Mesenchymal stem cell (in vitro differentiated cells and primary cell): ENCODE measurements around the gene ABCC4.

Source experiments
- DNase-seq: peaks from one replicate; pipeline ENCODE4 v3.0.0-alpha.2; 2013
- H2AFZ ChIP-seq: one replicate; pipeline ENCODE4 v1.6.1; 2013; ENCODE audit warnings: low read depth, mild to moderate bottlenecking, control low read depth, inconsistent platforms, low read length, moderate library complexity
- H2AK5ac ChIP-seq: 2 replicates; pipeline ENCODE4 v1.6.1; 2013; ENCODE audit warnings: low read length, moderate library complexity, mild to moderate bottlenecking, inconsistent platforms; ENCODE audit not compliant: severe bottlenecking
- H2BK120ac ChIP-seq: one replicate; pipeline ENCODE4 v1.6.1; 2013; ENCODE audit warnings: low read depth, mild to moderate bottlenecking, inconsistent platforms, low read length, moderate library complexity
- H2BK12ac ChIP-seq, 2 experiments: one replicate each; pipeline ENCODE4 v1.6.1; 2013; ENCODE audit warnings: inconsistent platforms in 2 of 2, low read length in 2 of 2, mild to moderate bottlenecking in 2 of 2, moderate library complexity in 2 of 2, control low read depth in 1 of 2
- H2BK15ac ChIP-seq: one replicate; pipeline ENCODE4 v1.6.1; 2013; ENCODE audit warnings: mild to moderate bottlenecking, low read depth, inconsistent platforms; ENCODE audit not compliant: poor library complexity, severe bottlenecking
- H2BK5ac ChIP-seq: 2 replicates; pipeline ENCODE4 v1.6.1; 2013; ENCODE audit warnings: low read depth, mild to moderate bottlenecking, low read length, control low read depth, inconsistent platforms; ENCODE audit not compliant: poor library complexity, severe bottlenecking
- H3K14ac ChIP-seq, 2 experiments: one replicate each; pipeline ENCODE4 v1.6.1; 2013; ENCODE audit warnings: inconsistent platforms in 2 of 2, low read length in 2 of 2, control low read depth in 1 of 2, mild to moderate bottlenecking in 1 of 2, moderate library complexity in 1 of 2
- H3K18ac ChIP-seq, 2 experiments: one replicate each; pipeline ENCODE4 v1.6.1; 2013; ENCODE audit warnings: inconsistent platforms in 2 of 2, low read length in 2 of 2, control low read depth in 1 of 2, low read depth in 1 of 2, mild to moderate bottlenecking in 1 of 2
- H3K23ac ChIP-seq, 2 experiments: one replicate each; pipeline ENCODE4 v1.6.1; 2013; ENCODE audit warnings: inconsistent platforms in 2 of 2, low read length in 2 of 2, mild to moderate bottlenecking in 2 of 2, moderate library complexity in 2 of 2, control low read depth in 1 of 2
- H3K27ac ChIP-seq: 2 replicates; pipeline ENCODE4 v1.5.1; 2013; ENCODE audit warnings: mild to moderate bottlenecking, moderate library complexity, low read length, control low read depth, inconsistent platforms; ENCODE audit not compliant: poor library complexity, severe bottlenecking
- H3K27me3 ChIP-seq, 2 experiments: 2 replicates each; pipeline versions ENCODE4 v1.6.1 to v1.7.0; 2013; ENCODE audit warnings: low read length in 2 of 2, mild to moderate bottlenecking in 2 of 2, moderate library complexity in 2 of 2, control low read depth in 1 of 2, inconsistent platforms in 1 of 2; ENCODE audit not compliant: control insufficient read depth in 1 of 2, insufficient read depth in 1 of 2
- H3K36me3 ChIP-seq, 2 experiments: 2 replicates each; pipeline versions ENCODE4 v1.6.1 to v1.7.0; 2013; ENCODE audit warnings: low read length in 2 of 2, control low read depth in 1 of 2, inconsistent platforms in 1 of 2, low read depth in 1 of 2, mild to moderate bottlenecking in 1 of 2; ENCODE audit not compliant: insufficient read depth in 2 of 2, control insufficient read depth in 1 of 2
- H3K4ac ChIP-seq, 2 experiments: one replicate each; pipeline ENCODE4 v1.6.1; 2013; ENCODE audit warnings: inconsistent platforms in 2 of 2, low read length in 2 of 2, mild to moderate bottlenecking in 2 of 2, moderate library complexity in 2 of 2, control low read depth in 1 of 2, low read depth in 1 of 2
- H3K4me1 ChIP-seq: 2 replicates; pipeline ENCODE4 v1.6.1; 2013; ENCODE audit warnings: low read depth, low read length, control low read depth; ENCODE audit not compliant: control insufficient read depth, insufficient read depth
- H3K4me2 ChIP-seq: 2 replicates; pipeline ENCODE4 v1.6.1; 2013; ENCODE audit warnings: low read length, mild to moderate bottlenecking, inconsistent platforms; ENCODE audit not compliant: poor library complexity, severe bottlenecking
- H3K4me3 ChIP-seq, 2 experiments: 2 replicates each; pipeline versions ENCODE4 v1.5.1 to v1.7.0; 2013; ENCODE audit warnings: low read length in 2 of 2, mild to moderate bottlenecking in 2 of 2, control low read depth in 1 of 2, low read depth in 1 of 2; ENCODE audit not compliant: insufficient read depth in 1 of 2
- H3K79me1 ChIP-seq: replicated peaks from 2 replicates; pipeline ENCODE4 v1.6.1; 2013; ENCODE audit warnings: mild to moderate bottlenecking, control low read depth, low read length, inconsistent platforms; ENCODE audit not compliant: poor library complexity, severe bottlenecking
- H3K9ac ChIP-seq: 2 replicates; pipeline ENCODE4 v1.7.0; 2013; ENCODE audit warnings: mild to moderate bottlenecking, low read length, moderate library complexity
- H3K9me3 ChIP-seq: 2 replicates; pipeline ENCODE4 v1.7.0; 2013; ENCODE audit warnings: mild to moderate bottlenecking, low read length; ENCODE audit not compliant: control insufficient read depth
- H4K8ac ChIP-seq: one replicate; pipeline ENCODE4 v1.6.1; 2013; ENCODE audit warnings: inconsistent platforms, mild to moderate bottlenecking, low read length, moderate library complexity
- H4K91ac ChIP-seq: one replicate; pipeline ENCODE4 v1.6.1; 2013; ENCODE audit warnings: mild to moderate bottlenecking, low read length, inconsistent platforms
- WGBS: methylation state at CpG from one replicate; pipeline ENCODE4 v1.1.7; 2013; ENCODE audit warnings: mixed read lengths; 5-methylcytosine and 5-hydroxymethylcytosine counted together

Gene ABCC4

DNA sequence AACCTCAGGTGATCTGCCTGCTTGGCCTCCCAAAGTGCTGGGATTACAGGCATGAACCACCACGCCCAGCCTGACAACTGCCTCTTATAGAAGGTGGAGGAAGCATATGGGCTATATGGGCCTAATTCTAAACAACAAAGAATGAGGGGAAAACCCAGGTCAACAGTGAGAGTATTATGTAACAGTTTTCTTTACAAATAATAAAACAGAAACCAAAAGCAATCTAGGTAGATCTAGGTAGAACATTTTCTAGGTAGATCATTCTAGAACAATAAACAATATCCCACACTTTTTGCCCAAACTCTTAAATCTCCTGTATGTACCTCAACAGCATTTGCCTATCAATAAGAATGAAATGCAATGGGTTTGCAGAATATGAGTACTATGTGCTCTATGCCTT, 267.4 kb downstream of the ABCC4 start:
- Histone ChIP-seq H2BK5ac (no peak overlapping the region), H3K27ac (no peak overlapping the region), H2AK5ac (no peak overlapping the region), H3K4ac (no peak overlapping the region), H3K9ac (no peak overlapping the region), H3K4me1 (no peaks in the 10 kb centered on the region), H3K36me3 (peaks cover 23 to 29% of the 10 kb centered on the region in 2 experiments), H2BK12ac (no peak overlapping the region), H2AFZ (no peak overlapping the region), H2BK120ac (no peak overlapping the region), H3K79me1 (peaks cover 9% of the 10 kb centered on the region), H3K18ac (no peak overlapping the region), H4K8ac (no peak overlapping the region), H3K4me3 (no peak overlapping the region), H2BK15ac (no peak overlapping the region), H4K91ac (no peak overlapping the region), H3K23ac (no peak overlapping the region), H3K4me2 (no peak overlapping the region), H3K9me3 (no peaks in the 10 kb centered on the region), H3K14ac (no peak overlapping the region), H3K27me3 (no peaks in the 10 kb centered on the region)
- no CpG with 5 or more reads among the region's 1 CpG for WGBS
- DNase-seq: no peak

DNA sequence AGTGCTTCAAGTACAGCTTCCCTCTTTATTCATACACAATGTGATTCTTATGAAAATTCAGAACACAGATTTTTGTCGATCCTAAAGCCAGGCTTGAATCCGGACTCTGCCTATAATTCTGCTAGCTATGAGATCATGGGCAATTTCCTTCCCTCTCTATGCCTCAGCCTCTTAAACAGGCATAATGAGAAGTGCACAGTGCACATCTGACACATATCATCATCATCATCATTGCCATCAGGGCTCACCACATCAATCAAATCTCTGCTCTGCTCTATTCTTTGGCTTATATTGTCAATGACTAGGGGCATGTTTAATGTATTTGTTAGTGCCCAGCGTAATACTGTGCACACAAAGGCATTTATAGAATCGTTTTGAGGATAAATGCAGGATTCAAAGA, 269.1 kb downstream of the ABCC4 start:
- H2AK5ac ChIP-seq: no peak overlapping the region
- no peak overlapping the region for H4K91ac ChIP-seq
- H3K36me3 ChIP-seq: peaks cover 14 to 21% of the 10 kb centered on the region in 2 experiments
- H3K14ac ChIP-seq: no peak overlapping the region
- no peak overlapping the region for H3K4me2 ChIP-seq
- no peak overlapping the region for H3K4me3 ChIP-seq
- H3K4me1 ChIP-seq: no peaks in the 10 kb centered on the region
- H4K8ac ChIP-seq: no peak overlapping the region
- DNase-seq: no peak
- H2BK120ac ChIP-seq: no peak overlapping the region
- peaks cover 3% of the 10 kb centered on the region for H3K79me1 ChIP-seq
- no peak overlapping the region for H3K9ac ChIP-seq
- H2BK5ac ChIP-seq: no peak overlapping the region
- 95% methylated on average over 4 of the region's 4 CpGs for WGBS
- no peak overlapping the region for H2BK15ac ChIP-seq
- H3K27me3 ChIP-seq: no peaks in the 10 kb centered on the region
- no peak overlapping the region for H2BK12ac ChIP-seq
- no peak overlapping the region for H2AFZ ChIP-seq
- H3K9me3 ChIP-seq: no peaks in the 10 kb centered on the region
- H3K23ac ChIP-seq: no peak overlapping the region
- H3K4ac ChIP-seq: no peak overlapping the region
- H3K27ac ChIP-seq: no peak overlapping the region
- no peak overlapping the region for H3K18ac ChIP-seq

DNA sequence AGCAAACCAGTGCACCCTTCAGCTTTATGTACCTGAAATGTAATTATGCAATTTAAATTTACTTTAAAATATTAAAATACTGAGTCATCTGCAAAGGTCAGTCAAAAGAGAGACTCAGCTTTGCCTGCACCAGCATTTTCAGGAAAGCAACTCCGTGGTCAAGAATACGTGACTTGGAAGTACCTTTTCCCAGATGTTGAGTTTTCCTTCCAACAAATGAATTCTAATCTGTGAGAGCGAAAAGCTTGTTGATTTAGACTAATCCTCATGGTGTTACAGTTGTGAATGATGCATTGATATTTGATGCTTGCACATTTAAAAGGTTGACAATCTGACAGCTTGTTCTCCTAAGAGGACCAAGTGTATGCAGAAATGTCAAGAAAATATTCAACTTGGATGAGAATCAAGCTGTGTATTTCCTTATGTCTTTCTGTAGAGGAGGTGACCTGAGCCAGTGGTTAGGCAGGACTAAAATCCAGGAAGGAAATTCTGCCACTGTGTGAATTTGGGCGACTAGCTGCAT, 270.4 kb downstream of the ABCC4 start:
- H3K27ac ChIP-seq: no peak overlapping the region
- H2AFZ ChIP-seq: no peak overlapping the region
- H3K18ac ChIP-seq: no peak overlapping the region
- H3K36me3 ChIP-seq: peaks cover 14 to 21% of the 10 kb centered on the region in 2 experiments
- no peak overlapping the region for H3K9ac ChIP-seq
- H2AK5ac ChIP-seq: no peak overlapping the region
- no peak overlapping the region for H2BK12ac ChIP-seq
- no peak overlapping the region for H3K4me2 ChIP-seq
- no peak overlapping the region for H3K4me3 ChIP-seq
- H3K14ac ChIP-seq: no peak overlapping the region
- H2BK5ac ChIP-seq: no peak overlapping the region
- H4K8ac ChIP-seq: no peak overlapping the region
- no peak for DNase-seq
- no peaks in the 10 kb centered on the region for H3K27me3 ChIP-seq
- H4K91ac ChIP-seq: no peak overlapping the region
- no peak overlapping the region for H2BK15ac ChIP-seq
- WGBS: 94% methylated on average over 4 of the region's 4 CpGs
- H3K23ac ChIP-seq: no peak overlapping the region
- no peaks in the 10 kb centered on the region for H3K9me3 ChIP-seq
- H3K79me1 ChIP-seq: peaks cover 3% of the 10 kb centered on the region
- H3K4ac ChIP-seq: no peak overlapping the region
- H3K4me1 ChIP-seq: no peaks in the 10 kb centered on the region
- no peak overlapping the region for H2BK120ac ChIP-seq

DNA sequence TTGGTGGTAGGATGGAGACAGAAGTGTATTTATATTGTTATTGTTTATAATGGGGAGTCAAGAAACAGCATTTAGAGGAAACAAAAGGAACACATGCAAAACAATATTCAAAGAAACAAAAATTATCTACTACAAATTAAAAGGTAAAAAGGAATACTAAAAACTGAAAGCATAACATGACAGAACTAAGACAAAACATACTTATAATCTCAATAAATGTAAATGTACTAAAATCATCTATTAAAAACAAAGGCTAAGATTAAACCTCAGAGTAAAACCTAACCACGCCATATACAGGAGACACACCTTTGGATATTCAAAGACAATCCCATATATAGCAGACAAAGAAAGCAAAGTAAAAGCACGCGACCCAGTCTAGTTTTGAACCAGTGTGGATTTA, 273.6 kb downstream of the ABCC4 start:
- Histone ChIP-seq H2BK12ac (no peak overlapping the region), H3K18ac (no peak overlapping the region), H3K4me1 (no peaks in the 10 kb centered on the region), H2BK5ac (no peak overlapping the region), H3K79me1 (peaks cover 3% of the 10 kb centered on the region), H3K27ac (no peak overlapping the region), H3K23ac (no peak overlapping the region), H2BK15ac (no peak overlapping the region), H2BK120ac (no peak overlapping the region), H3K9ac (no peak overlapping the region), H3K14ac (no peak overlapping the region), H3K4me3 (no peak overlapping the region), H3K27me3 (no peaks in the 10 kb centered on the region), H4K91ac (no peak overlapping the region), H3K9me3 (no peaks in the 10 kb centered on the region), H2AK5ac (no peak overlapping the region), H3K4ac (no peak overlapping the region), H4K8ac (no peak overlapping the region), H3K36me3 (peaks cover 6 to 11% of the 10 kb centered on the region in 2 experiments), H2AFZ (no peak overlapping the region), H3K4me2 (no peak overlapping the region)
- 100% methylated on average over 3 of the region's 3 CpGs for WGBS
- DNase-seq: no peak
